GM12878 (cell line): ENCODE measurements around the gene PDLIM4.

ENCODE experiments used
- POLR2A ChIP-seq: IDR thresholded peaks from 2 replicates; pipeline ENCODE4 v1.6.1; 2011; ENCODE audit warnings: low read depth, mild to moderate bottlenecking, low read length
- TF ChIP-seq, protein P1 (sequence below): IDR thresholded peaks from 2 replicates; pipeline ENCODE4 v1.6.1; 2012; ENCODE audit warnings: low read depth, low read length, improper control_type of control experiment
- TF ChIP-seq, protein P2 (sequence below), 3 experiments: IDR thresholded peaks in 2 of 3; conservative IDR thresholded peaks in 1 of 3; 2 replicates each; pipeline ENCODE4 v1.5.1; 2011; ENCODE audit warnings: low read depth in 3 of 3, low read length in 3 of 3, mild to moderate bottlenecking in 3 of 3, control low read depth in 2 of 3, moderate library complexity in 2 of 3, inconsistent platforms in 1 of 3, mixed read lengths in 1 of 3; ENCODE audit not compliant: control insufficient read depth in 2 of 3, insufficient read depth in 1 of 3; ENCODE audit errors: extremely low read depth in 1 of 3
- TF ChIP-seq, protein P3 (sequence below): IDR thresholded peaks from 2 replicates; pipeline ENCODE4 v1.6.1; 2012; ENCODE audit warnings: low read length, inconsistent platforms

DNA sequence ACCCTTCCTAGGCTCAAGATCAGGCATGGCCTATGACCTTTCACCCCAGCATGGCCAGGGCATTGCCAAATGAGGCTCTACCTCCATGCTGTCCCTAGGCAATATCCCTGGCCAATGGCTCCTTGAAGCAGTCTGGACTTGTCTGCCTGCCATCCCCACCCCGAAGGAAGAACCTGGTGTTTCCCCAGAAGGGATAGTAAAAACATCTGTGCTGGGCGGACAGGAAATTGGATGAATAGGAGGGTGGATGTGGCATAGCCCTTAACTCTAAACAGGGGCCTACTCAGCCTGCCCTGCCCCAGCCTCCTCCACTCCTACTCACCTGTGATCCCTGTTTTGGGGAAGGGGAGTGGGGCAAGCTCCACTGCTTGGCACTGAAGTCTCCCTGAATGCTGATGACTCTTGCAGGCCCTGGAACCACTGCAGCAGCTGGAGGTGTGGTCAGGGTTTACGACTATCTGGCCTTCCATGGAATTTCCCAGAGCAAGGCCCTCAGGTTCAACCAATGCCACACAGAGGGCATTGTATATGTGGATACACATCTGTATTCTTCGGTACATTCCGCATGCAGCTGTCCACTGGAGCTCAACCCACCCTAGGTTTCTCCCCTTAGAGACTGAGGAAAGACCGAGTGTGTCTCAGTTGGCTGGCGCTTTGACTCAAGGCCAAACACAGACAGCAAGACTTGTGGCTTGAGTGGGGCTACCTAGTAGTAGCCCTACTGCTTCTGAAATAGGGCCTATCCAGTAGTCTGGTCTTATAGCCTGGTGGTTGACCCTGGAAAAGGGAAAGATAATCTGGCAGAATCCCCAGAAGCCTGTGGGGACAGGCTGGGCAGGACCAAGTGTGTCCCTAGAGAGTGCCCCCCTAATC lies 23.4 kb upstream of the PDLIM4 start:
- TF ChIP-seq, protein P1, sequence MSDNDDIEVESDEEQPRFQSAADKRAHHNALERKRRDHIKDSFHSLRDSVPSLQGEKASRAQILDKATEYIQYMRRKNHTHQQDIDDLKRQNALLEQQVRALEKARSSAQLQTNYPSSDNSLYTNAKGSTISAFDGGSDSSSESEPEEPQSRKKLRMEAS, result no peak
- TF ChIP-seq POLR2A, result no peak
- TF ChIP-seq, protein P2, sequence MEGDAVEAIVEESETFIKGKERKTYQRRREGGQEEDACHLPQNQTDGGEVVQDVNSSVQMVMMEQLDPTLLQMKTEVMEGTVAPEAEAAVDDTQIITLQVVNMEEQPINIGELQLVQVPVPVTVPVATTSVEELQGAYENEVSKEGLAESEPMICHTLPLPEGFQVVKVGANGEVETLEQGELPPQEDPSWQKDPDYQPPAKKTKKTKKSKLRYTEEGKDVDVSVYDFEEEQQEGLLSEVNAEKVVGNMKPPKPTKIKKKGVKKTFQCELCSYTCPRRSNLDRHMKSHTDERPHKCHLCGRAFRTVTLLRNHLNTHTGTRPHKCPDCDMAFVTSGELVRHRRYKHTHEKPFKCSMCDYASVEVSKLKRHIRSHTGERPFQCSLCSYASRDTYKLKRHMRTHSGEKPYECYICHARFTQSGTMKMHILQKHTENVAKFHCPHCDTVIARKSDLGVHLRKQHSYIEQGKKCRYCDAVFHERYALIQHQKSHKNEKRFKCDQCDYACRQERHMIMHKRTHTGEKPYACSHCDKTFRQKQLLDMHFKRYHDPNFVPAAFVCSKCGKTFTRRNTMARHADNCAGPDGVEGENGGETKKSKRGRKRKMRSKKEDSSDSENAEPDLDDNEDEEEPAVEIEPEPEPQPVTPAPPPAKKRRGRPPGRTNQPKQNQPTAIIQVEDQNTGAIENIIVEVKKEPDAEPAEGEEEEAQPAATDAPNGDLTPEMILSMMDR (IDR thresholded peaks at IDR 0.05 in 2 of 3, conservative IDR thresholded peaks at IDR 0.05 in 1 of 3; ENCODE audit: control insufficient read depth in 2 of 3, extremely low read depth in 1 of 3, insufficient read depth in 1 of 3, low read depth in 3 of 3, low read length in 3 of 3), result no peak
- TF ChIP-seq, protein P3, sequence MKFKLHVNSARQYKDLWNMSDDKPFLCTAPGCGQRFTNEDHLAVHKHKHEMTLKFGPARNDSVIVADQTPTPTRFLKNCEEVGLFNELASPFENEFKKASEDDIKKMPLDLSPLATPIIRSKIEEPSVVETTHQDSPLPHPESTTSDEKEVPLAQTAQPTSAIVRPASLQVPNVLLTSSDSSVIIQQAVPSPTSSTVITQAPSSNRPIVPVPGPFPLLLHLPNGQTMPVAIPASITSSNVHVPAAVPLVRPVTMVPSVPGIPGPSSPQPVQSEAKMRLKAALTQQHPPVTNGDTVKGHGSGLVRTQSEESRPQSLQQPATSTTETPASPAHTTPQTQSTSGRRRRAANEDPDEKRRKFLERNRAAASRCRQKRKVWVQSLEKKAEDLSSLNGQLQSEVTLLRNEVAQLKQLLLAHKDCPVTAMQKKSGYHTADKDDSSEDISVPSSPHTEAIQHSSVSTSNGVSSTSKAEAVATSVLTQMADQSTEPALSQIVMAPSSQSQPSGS, result no peak
